HEK293 (cell line): ENCODE data around the gene FUT4.
A peak's percentile ranks its signal among the peaks of the same experiment; 100 is the strongest.

Experiments
- CTCF ChIA-PET: fragments of 350-600 bp; formaldehyde crosslinking; extraction: SDS; loops from one replicate; lab custom pipeline; 2021; ENCODE audit warnings: antibody characterized with exemption; lab: Yijun Ruan, JAX
- POLR2A ChIA-PET: fragments of 300-600 bp; formaldehyde crosslinking; extraction: SDS; loops from one replicate; lab custom pipeline; 2020; ENCODE audit warnings: antibody characterized with exemption, inconsistent platforms; lab: Yijun Ruan, JAX
- H3K27ac ChIP-seq: fragments of 200-500 bp; sonication (Bioruptor generic); 2 replicates; pipeline ENCODE4 v1.5.1; 2014; ENCODE audit warnings: low read depth, low read length, control low read depth, inconsistent platforms; ENCODE audit errors: extremely low read depth
- H3K36me3 ChIP-seq, 2 experiments: fragments of 200-500 bp in 1 of 2; sonication (Bioruptor generic) in 1 of 2; 1 replicate in 1 of 2; 2 replicates in 1 of 2; pipeline ENCODE4 v1.5.1; 2014 to 2017; ENCODE audit warnings: inconsistent platforms in 2 of 2, low read length in 2 of 2; ENCODE audit not compliant: control insufficient read depth in 2 of 2, insufficient read depth in 1 of 2
- H3K4me1 ChIP-seq: fragments of 200-500 bp; sonication (Bioruptor generic); 2 replicates; pipeline ENCODE4 v1.5.1; 2014; ENCODE audit warnings: mild to moderate bottlenecking, low read length, inconsistent platforms; ENCODE audit not compliant: control insufficient read depth, insufficient read depth
- H3K4me3 ChIP-seq: 2 replicates; pipeline ENCODE4 v1.5.1; 2011; ENCODE audit warnings: low read depth, mild to moderate bottlenecking, control low read depth, low read length, moderate library complexity
- H3K9me3 ChIP-seq: fragments of 200-500 bp; sonication (Bioruptor generic); 2 replicates; pipeline ENCODE4 v1.5.1; 2014; ENCODE audit warnings: low read depth, low read length, inconsistent platforms; ENCODE audit not compliant: control insufficient read depth, insufficient read depth
- HOXA7 ChIP-seq: sonication (generic); formaldehyde crosslinking; IDR thresholded peaks from 2 replicates; pipeline ENCODE4 v1.8.1; 2022; ENCODE audit warnings: missing genetic modification reagents, borderline replicate concordance
- HOXD13 ChIP-seq: sonication (generic); formaldehyde crosslinking; IDR thresholded peaks from 2 replicates; pipeline ENCODE4 v1.8.0; 2022; ENCODE audit warnings: missing genetic modification reagents, borderline replicate concordance
- KLF10 ChIP-seq: fragments of 450-650 bp; IDR thresholded peaks from 2 replicates; pipeline ENCODE4 v1.5.1; 2018; ENCODE audit warnings: missing biosample characterization, mild to moderate bottlenecking, missing genetic modification characterization
- OSR2 ChIP-seq: fragments of 450-650 bp; formaldehyde crosslinking; IDR thresholded peaks from 2 replicates; pipeline ENCODE4 v1.5.1; 2016; ENCODE audit warnings: missing biosample characterization, missing genetic modification characterization
- SCRT2 ChIP-seq: fragments of 450-650 bp; formaldehyde crosslinking; IDR thresholded peaks from 2 replicates; pipeline ENCODE4 v1.5.1; 2016; ENCODE audit warnings: missing biosample characterization, missing genetic modification characterization
- ZBTB20 ChIP-seq: fragments of 450-650 bp; formaldehyde crosslinking; IDR thresholded peaks from 2 replicates; pipeline ENCODE4 v1.5.1; 2016; ENCODE audit warnings: missing biosample characterization, missing genetic modification characterization
- ZFP41 ChIP-seq: fragments of 450-650 bp; formaldehyde crosslinking; IDR thresholded peaks from 2 replicates; pipeline ENCODE4 v1.5.1; 2016; ENCODE audit warnings: missing biosample characterization, missing genetic modification characterization, borderline replicate concordance
- ZNF112 ChIP-seq: fragments of 450-650 bp; formaldehyde crosslinking; IDR thresholded peaks from 2 replicates; pipeline ENCODE4 v1.5.0; 2017; ENCODE audit warnings: missing biosample characterization, missing genetic modification characterization
- ZNF174 ChIP-seq: fragments of 450-650 bp; formaldehyde crosslinking; IDR thresholded peaks from 2 replicates; pipeline ENCODE4 v1.5.0; 2017; ENCODE audit warnings: missing biosample characterization, mild to moderate bottlenecking, missing genetic modification characterization
- ZNF366 ChIP-seq: fragments of 450-650 bp; formaldehyde crosslinking; conservative IDR thresholded peaks from 2 replicates; pipeline ENCODE4 v1.5.1; 2016; ENCODE audit warnings: missing biosample characterization, missing genetic modification characterization
- ZNF394 ChIP-seq: fragments of 450-650 bp; formaldehyde crosslinking; IDR thresholded peaks from 2 replicates; pipeline ENCODE4 v1.5.1; 2016; ENCODE audit warnings: missing biosample characterization, missing genetic modification characterization, mild to moderate bottlenecking, moderate library complexity, borderline replicate concordance
- ZNF596 ChIP-seq: fragments of 450-650 bp; IDR thresholded peaks from 2 replicates; pipeline ENCODE4 v1.5.0; 2018; ENCODE audit warnings: missing biosample characterization, mild to moderate bottlenecking, missing genetic modification characterization, moderate library complexity
- ZNF664 ChIP-seq: fragments of 450-650 bp; formaldehyde crosslinking; IDR thresholded peaks from 2 replicates; pipeline ENCODE4 v1.5.1; 2016; ENCODE audit warnings: missing biosample characterization, missing genetic modification characterization
- ZNF677 ChIP-seq: fragments of 450-650 bp; IDR thresholded peaks from 2 replicates; pipeline ENCODE4 v1.5.0; 2018; ENCODE audit warnings: missing biosample characterization, mild to moderate bottlenecking, missing genetic modification characterization, moderate library complexity
- ZNF837 ChIP-seq: fragments of 450-650 bp; formaldehyde crosslinking; IDR thresholded peaks from 2 replicates; pipeline ENCODE4 v1.5.1; 2016; ENCODE audit warnings: missing biosample characterization, missing genetic modification characterization
- ZSCAN16 ChIP-seq: fragments of 450-650 bp; formaldehyde crosslinking; IDR thresholded peaks from 2 replicates; pipeline ENCODE4 v1.5.1; 2016; ENCODE audit warnings: missing biosample characterization, missing genetic modification characterization
- TF ChIP-seq, protein P1 (sequence below): fragments of 450-650 bp; formaldehyde crosslinking; optimal IDR thresholded peaks from 2 replicates; pipeline ENCODE3; 2016; ENCODE audit warnings: missing biosample characterization, mild to moderate bottlenecking, missing genetic modification characterization
- TF ChIP-seq, protein P2 (sequence below): fragments of 450-650 bp; formaldehyde crosslinking; IDR thresholded peaks from 2 replicates; pipeline ENCODE4 v1.5.1; 2017; ENCODE audit warnings: missing biosample characterization, missing genetic modification characterization
- TF ChIP-seq, protein P3 (sequence below): fragments of 450-650 bp; formaldehyde crosslinking; IDR thresholded peaks from 2 replicates; pipeline ENCODE4 v1.5.1; 2016; ENCODE audit warnings: missing biosample characterization, missing genetic modification characterization, borderline replicate concordance
- TF ChIP-seq, protein P4 (sequence below): fragments of 450-650 bp; formaldehyde crosslinking; conservative IDR thresholded peaks from 2 replicates; pipeline ENCODE4 v1.5.1; 2016; ENCODE audit warnings: low read depth, missing biosample characterization, missing genetic modification characterization
- TF ChIP-seq, protein P5 (sequence below): fragments of 450-650 bp; formaldehyde crosslinking; conservative IDR thresholded peaks from 2 replicates; pipeline ENCODE4 v1.5.1; 2016; ENCODE audit warnings: low read depth, missing biosample characterization, missing genetic modification characterization

The FUT4 gene

DNA sequence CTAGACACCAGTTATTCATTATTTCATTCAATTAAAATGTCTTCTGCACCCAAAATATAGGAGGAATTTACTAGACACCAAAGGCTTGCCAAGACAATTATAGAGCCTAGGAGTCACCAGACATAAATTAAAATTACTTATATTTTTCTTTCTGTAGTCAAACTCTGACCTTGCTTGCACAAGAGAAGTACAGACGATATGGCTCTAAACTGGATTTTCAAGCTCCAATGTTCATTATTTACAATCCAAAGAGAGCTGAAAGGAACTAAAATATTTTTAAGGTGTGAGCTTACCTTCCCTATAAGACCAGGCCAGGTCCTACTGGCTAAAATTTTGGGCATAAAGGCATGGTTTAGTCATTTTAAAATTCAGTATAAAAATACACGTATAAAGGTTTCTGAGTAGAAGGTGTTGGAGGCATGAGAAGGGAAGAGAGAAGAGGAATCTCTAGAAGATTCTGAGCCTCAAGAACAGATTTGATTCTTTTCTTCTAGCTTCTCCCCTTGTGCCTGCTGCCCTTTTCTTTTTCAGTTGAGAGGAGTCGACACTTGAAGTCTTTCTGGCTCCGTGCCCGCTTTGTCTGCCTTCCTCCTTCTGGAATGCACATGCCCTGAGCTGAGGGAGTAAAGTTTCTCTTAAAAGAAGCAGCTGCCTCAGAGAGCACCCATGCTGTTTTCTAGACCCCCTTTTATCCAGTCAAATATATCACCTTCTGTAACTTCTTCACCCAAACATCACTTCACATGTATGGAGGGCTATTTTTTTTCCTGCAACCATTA lies 18.0 kb upstream of the FUT4 start (continued):
- TF ChIP-seq, protein P1, sequence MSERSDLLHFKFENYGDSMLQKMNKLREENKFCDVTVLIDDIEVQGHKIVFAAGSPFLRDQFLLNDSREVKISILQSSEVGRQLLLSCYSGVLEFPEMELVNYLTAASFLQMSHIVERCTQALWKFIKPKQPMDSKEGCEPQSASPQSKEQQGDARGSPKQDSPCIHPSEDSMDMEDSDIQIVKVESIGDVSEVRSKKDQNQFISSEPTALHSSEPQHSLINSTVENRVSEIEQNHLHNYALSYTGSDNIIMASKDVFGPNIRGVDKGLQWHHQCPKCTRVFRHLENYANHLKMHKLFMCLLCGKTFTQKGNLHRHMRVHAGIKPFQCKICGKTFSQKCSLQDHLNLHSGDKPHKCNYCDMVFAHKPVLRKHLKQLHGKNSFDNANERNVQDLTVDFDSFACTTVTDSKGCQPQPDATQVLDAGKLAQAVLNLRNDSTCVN (tag by site-specific recombination) = no peak
- TF ChIP-seq, protein P2, sequence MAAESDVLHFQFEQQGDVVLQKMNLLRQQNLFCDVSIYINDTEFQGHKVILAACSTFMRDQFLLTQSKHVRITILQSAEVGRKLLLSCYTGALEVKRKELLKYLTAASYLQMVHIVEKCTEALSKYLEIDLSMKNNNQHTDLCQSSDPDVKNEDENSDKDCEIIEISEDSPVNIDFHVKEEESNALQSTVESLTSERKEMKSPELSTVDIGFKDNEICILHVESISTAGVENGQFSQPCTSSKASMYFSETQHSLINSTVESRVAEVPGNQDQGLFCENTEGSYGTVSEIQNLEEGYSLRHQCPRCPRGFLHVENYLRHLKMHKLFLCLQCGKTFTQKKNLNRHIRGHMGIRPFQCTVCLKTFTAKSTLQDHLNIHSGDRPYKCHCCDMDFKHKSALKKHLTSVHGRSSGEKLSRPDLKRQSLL = no peak
- TF ChIP-seq, protein P3, sequence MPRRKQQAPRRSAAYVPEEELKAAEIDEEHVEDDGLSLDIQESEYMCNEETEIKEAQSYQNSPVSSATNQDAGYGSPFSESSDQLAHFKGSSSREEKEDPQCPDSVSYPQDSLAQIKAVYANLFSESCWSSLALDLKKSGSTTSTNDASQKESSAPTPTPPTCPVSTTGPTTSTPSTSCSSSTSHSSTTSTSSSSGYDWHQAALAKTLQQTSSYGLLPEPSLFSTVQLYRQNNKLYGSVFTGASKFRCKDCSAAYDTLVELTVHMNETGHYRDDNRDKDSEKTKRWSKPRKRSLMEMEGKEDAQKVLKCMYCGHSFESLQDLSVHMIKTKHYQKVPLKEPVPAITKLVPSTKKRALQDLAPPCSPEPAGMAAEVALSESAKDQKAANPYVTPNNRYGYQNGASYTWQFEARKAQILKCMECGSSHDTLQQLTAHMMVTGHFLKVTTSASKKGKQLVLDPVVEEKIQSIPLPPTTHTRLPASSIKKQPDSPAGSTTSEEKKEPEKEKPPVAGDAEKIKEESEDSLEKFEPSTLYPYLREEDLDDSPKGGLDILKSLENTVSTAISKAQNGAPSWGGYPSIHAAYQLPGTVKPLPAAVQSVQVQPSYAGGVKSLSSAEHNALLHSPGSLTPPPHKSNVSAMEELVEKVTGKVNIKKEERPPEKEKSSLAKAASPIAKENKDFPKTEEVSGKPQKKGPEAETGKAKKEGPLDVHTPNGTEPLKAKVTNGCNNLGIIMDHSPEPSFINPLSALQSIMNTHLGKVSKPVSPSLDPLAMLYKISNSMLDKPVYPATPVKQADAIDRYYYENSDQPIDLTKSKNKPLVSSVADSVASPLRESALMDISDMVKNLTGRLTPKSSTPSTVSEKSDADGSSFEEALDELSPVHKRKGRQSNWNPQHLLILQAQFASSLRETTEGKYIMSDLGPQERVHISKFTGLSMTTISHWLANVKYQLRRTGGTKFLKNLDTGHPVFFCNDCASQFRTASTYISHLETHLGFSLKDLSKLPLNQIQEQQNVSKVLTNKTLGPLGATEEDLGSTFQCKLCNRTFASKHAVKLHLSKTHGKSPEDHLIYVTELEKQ (tag by site-specific recombination) = no peak
- TF ChIP-seq ZBTB20 (tag by site-specific recombination) = no peak
- TF ChIP-seq ZNF366 = no peak
- TF ChIP-seq ZNF837 (tag by site-specific recombination) = no peak
- no peak for TF ChIP-seq ZSCAN16
- no peak for TF ChIP-seq KLF10
- TF ChIP-seq ZNF596 (tag by site-specific recombination) = no peak
- no peak for TF ChIP-seq OSR2
- no peak for TF ChIP-seq HOXA7 (CRISPR knock-in tag)
- no peak for TF ChIP-seq ZNF174
- TF ChIP-seq HOXD13 (CRISPR knock-in tag) = no peak
- TF ChIP-seq ZFP41 = no peak
- TF ChIP-seq SCRT2 (tag by site-specific recombination) = no peak

DNA sequence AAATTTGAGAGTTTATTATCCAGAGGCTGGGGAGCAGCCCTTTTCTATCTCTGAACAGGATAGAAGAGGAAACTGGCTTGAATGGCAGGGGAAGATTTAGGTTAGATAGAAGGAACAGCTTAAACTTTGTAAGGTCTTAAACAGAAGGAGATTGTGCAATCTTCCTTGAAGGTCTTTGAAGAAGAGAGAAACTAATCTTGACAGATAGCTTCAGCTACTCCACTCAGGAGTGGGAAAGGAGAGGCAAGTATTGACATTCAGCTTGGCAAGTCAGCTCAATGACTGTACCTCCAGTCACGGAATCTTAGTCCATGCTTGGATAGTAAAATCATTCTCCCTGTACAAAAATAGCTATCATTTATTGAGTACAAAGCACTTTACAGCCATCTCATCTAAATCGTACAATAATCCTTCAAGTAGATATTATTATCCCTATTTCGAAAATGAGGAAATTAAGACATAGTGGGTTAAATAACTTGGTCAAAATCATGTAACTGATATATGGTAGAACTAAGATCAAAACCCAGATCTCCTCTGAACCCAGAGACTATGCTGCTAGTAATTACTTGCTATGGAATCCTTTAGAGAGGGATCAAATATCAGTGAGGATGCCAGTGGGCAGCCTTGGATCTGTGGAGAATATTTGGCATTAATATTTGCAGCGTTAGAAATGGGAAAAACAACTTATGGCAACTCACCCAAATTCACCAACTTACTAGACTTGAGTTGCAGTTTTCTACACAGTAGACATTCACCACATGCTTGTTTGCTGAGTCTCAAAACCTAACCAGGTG lies 16.9 kb upstream of the FUT4 start:
- H3K36me3 ChIP-seq = no peaks in the 10 kb centered on the region
- no peaks in the 10 kb centered on the region for H3K4me1 ChIP-seq
- H3K4me3 ChIP-seq = no peak overlapping the region
- ChIA-PET POLR2A (interaction anchor here (1.1 kb wide), 1 partner anchor 17 kb away, joined by 4 read pairs; the partner anchor contains the start of gene FUT4), CTCF (interaction anchor here (0.6 to 1.7 kb wide), 5 partner anchors 13 to 302 kb away, joined by 3 to 5 read pairs (median 4); partner anchors contain the start of gene C11orf97)
- H3K27ac ChIP-seq = no peak overlapping the region
- TF ChIP-seq ZNF394 (peak; percentile 43; the same call in 1 of the 2 replicates), ZNF677 (tag by site-specific recombination) (no peak), ZNF664 (tag by site-specific recombination) (0 out of 2 replicates have a peak, but pooled peaks have one; percentile 13), ZNF112 (tag by site-specific recombination) (no peak)
- TF ChIP-seq, protein P4, sequence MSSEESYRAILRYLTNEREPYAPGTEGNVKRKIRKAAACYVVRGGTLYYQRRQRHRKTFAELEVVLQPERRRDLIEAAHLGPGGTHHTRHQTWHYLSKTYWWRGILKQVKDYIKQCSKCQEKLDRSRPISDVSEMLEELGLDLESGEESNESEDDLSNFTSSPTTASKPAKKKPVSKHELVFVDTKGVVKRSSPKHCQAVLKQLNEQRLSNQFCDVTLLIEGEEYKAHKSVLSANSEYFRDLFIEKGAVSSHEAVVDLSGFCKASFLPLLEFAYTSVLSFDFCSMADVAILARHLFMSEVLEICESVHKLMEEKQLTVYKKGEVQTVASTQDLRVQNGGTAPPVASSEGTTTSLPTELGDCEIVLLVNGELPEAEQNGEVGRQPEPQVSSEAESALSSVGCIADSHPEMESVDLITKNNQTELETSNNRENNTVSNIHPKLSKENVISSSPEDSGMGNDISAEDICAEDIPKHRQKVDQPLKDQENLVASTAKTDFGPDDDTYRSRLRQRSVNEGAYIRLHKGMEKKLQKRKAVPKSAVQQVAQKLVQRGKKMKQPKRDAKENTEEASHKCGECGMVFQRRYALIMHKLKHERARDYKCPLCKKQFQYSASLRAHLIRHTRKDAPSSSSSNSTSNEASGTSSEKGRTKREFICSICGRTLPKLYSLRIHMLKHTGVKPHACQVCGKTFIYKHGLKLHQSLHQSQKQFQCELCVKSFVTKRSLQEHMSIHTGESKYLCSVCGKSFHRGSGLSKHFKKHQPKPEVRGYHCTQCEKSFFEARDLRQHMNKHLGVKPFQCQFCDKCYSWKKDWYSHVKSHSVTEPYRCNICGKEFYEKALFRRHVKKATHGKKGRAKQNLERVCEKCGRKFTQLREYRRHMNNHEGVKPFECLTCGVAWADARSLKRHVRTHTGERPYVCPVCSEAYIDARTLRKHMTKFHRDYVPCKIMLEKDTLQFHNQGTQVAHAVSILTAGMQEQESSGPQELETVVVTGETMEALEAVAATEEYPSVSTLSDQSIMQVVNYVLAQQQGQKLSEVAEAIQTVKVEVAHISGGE (tag by site-specific recombination) = no peak
- TF ChIP-seq, protein P5, sequence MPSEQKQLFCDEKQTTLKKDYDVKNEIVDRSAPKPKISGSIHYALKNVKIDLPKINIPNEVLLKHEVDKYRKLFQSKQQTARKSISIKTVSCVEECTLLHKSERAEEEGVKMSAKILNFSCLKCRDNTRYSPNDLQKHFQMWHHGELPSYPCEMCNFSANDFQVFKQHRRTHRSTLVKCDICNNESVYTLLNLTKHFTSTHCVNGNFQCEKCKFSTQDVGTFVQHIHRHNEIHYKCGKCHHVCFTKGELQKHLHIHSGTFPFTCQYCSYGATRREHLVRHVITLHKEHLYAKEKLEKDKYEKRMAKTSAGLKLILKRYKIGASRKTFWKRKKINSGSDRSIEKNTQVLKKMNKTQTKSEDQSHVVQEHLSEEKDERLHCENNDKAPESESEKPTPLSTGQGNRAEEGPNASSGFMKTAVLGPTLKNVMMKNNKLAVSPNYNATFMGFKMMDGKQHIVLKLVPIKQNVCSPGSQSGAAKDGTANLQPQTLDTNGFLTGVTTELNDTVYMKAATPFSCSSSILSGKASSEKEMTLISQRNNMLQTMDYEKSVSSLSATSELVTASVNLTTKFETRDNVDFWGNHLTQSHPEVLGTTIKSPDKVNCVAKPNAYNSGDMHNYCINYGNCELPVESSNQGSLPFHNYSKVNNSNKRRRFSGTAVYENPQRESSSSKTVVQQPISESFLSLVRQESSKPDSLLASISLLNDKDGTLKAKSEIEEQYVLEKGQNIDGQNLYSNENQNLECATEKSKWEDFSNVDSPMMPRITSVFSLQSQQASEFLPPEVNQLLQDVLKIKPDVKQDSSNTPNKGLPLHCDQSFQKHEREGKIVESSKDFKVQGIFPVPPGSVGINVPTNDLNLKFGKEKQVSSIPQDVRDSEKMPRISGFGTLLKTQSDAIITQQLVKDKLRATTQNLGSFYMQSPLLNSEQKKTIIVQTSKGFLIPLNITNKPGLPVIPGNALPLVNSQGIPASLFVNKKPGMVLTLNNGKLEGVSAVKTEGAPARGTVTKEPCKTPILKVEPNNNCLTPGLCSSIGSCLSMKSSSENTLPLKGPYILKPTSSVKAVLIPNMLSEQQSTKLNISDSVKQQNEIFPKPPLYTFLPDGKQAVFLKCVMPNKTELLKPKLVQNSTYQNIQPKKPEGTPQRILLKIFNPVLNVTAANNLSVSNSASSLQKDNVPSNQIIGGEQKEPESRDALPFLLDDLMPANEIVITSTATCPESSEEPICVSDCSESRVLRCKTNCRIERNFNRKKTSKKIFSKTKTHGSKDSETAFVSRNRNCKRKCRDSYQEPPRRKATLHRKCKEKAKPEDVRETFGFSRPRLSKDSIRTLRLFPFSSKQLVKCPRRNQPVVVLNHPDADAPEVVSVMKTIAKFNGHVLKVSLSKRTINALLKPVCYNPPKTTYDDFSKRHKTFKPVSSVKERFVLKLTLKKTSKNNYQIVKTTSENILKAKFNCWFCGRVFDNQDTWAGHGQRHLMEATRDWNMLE (tag by site-specific recombination) = no peak
- H3K9me3 ChIP-seq = no peaks in the 10 kb centered on the region
